Coronary artery (tissue), 2 donors: ENCODE measurements around the gene MVB12A.

Source experiments
- DNase-seq: peaks from one replicate; pipeline ENCODE4 v3.0.0-alpha.2; 2017; ENCODE audit warnings: low spot score
- H3K27ac ChIP-seq, 2 donors: fragments of 200-600 bp; sonication (generic); one replicate each; pipeline ENCODE4 v1.5.1; 2016 to 2019
- H3K4me3 ChIP-seq: fragments of 200-600 bp; sonication (generic); 2 replicates; pipeline ENCODE4 v1.5.1; 2016; ENCODE audit warnings: mild to moderate bottlenecking, moderate library complexity
- TF ChIP-seq, protein P1 (sequence below): fragments of 200-600 bp; sonication (generic); IDR thresholded peaks from one replicate; pipeline ENCODE4 v1.5.1; 2019; ENCODE audit warnings: antibody characterized with exemption

The MVB12A gene

GRCh38 chr19:17473041-17473440, 53.2 kb downstream of the MVB12A start:
- no peak for DNase-seq

More at GRCh38 chr19:17473041-17473440, 53.2 kb downstream of the MVB12A start:
- TF ChIP-seq, protein P1, sequence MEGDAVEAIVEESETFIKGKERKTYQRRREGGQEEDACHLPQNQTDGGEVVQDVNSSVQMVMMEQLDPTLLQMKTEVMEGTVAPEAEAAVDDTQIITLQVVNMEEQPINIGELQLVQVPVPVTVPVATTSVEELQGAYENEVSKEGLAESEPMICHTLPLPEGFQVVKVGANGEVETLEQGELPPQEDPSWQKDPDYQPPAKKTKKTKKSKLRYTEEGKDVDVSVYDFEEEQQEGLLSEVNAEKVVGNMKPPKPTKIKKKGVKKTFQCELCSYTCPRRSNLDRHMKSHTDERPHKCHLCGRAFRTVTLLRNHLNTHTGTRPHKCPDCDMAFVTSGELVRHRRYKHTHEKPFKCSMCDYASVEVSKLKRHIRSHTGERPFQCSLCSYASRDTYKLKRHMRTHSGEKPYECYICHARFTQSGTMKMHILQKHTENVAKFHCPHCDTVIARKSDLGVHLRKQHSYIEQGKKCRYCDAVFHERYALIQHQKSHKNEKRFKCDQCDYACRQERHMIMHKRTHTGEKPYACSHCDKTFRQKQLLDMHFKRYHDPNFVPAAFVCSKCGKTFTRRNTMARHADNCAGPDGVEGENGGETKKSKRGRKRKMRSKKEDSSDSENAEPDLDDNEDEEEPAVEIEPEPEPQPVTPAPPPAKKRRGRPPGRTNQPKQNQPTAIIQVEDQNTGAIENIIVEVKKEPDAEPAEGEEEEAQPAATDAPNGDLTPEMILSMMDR = no peak
- peak overlapping the region in 1 of 2 donors; percentile 34 for H3K27ac ChIP-seq
- no peak overlapping the region for H3K4me3 ChIP-seq
